Measurements from ENCODE around the gene PARD3B. TPM values are rescaled to one million over a fixed set of nuclear protein-coding genes. Genes with fewer than 3 reads are reported as not detected.
A peak's percentile ranks its signal among the peaks of the same experiment; 100 is the strongest.

Gene PARD3B
- total and polyA plus RNA-seq, 2 of the 13 experiments (the other 11 are each of a cell fraction or from before 2014, with no cell fraction given) = 0.71 to 2.3 TPM

GRCh38 chr2:205273627-205274026 is 728.4 kb downstream of the PARD3B start (continued):
- peak; percentile 97 for TF ChIP-seq FOXA3 (CRISPR knock-in tag; IDR thresholded peaks at IDR 0.05)
- TF ChIP-seq GABPB1 (CRISPR knock-in tag; IDR thresholded peaks at IDR 0.05) = 0 out of 2 replicates have a peak, but pooled peaks have one; percentile 12
- peak; percentile 99 for TF ChIP-seq FOSL2 (CRISPR knock-in tag; IDR thresholded peaks at IDR 0.05)
- TF ChIP-seq RFXANK (CRISPR knock-in tag; IDR thresholded peaks at IDR 0.05) = no peak
- TF ChIP-seq NR2F6 (IDR thresholded peaks at IDR 0.05) = peak; percentile 63
- peak; percentile 59; the same call in 1 of the 2 replicates for TF ChIP-seq NR2F6 (CRISPR knock-in tag; IDR thresholded peaks at IDR 0.05)
- peak; percentile 85 for TF ChIP-seq HNF1B (CRISPR knock-in tag; IDR thresholded peaks at IDR 0.05)
- 0 out of 2 replicates have a peak, but pooled peaks have one; percentile 42 for TF ChIP-seq ZNF280D (CRISPR knock-in tag; IDR thresholded peaks at IDR 0.05)
- TF ChIP-seq ZNF660 (CRISPR knock-in tag; IDR thresholded peaks at IDR 0.05; ENCODE audit: borderline replicate concordance, low read depth) = no peak
- TF ChIP-seq ZFP36 (IDR thresholded peaks at IDR 0.05; ENCODE audit: borderline replicate concordance, low read depth, low read length, partially characterized antibody) = no peak
- no peak for TF ChIP-seq ZNF367 (CRISPR knock-in tag; IDR thresholded peaks at IDR 0.05; ENCODE audit: borderline replicate concordance)
- no peak for TF ChIP-seq ZBTB21 (CRISPR knock-in tag; IDR thresholded peaks at IDR 0.05)
- no peak for TF ChIP-seq ZBTB46 (CRISPR knock-in tag; IDR thresholded peaks at IDR 0.05; ENCODE audit: borderline replicate concordance)
- no peak for TF ChIP-seq JUND (CRISPR knock-in tag; IDR thresholded peaks at IDR 0.05)
- TF ChIP-seq ARID5B (CRISPR knock-in tag; IDR thresholded peaks at IDR 0.05) = peak; percentile 94
- no peak for TF ChIP-seq THYN1 (CRISPR knock-in tag; IDR thresholded peaks at IDR 0.05; ENCODE audit: borderline replicate concordance, low read depth)
- no peak for TF ChIP-seq TRAFD1 (CRISPR knock-in tag; IDR thresholded peaks at IDR 0.05; ENCODE audit: borderline replicate concordance)

All from HepG2 (cell line).